K562 (cell line): ENCODE data around the gene SF3A2. TPM values are rescaled to one million over a fixed set of nuclear protein-coding genes. Genes with fewer than 3 reads are reported as not detected.

Source experiments
- ATAC-seq: fragments of 200-7000 bp; cut with Tn5 transposase; 3 replicates; pipeline ENCODE4 v1.9.1; 2020; ENCODE audit warnings: moderate library complexity
- BruUV-seq: library from RNA; stranded (reverse); fragments of 400-500 nt; replicated peaks from 2 replicates; lab custom pipeline; 2021; lab: Mats Ljungman, UMichigan
- CTCF ChIA-PET: fragments of 300-600 bp; formaldehyde crosslinking; extraction: SDS; loops from one replicate; lab custom pipeline; 2021; ENCODE audit warnings: low intra/inter-chr PET ratio; lab: Yijun Ruan, JAX
- POLR2A ChIA-PET: fragments of 300-600, 350-650 bp; sonication (Branson Sonifier 250); formaldehyde crosslinking; extraction: SDS; loops from one replicate; lab custom pipeline; 2021; ENCODE audit warnings: antibody characterized with exemption, inconsistent platforms; lab: Yijun Ruan, JAX
- DNase-seq, 4 experiments: peaks; one replicate each; pipeline versions ENCODE4 v3.0.0 to v3.0.0-alpha.2; 2011 to 2018; ENCODE audit warnings: low spot score in 3 of 4, mixed read lengths in 3 of 4; ENCODE audit errors: extremely low read depth in 1 of 4
- FAIRE-seq: peaks from 2 replicates; lab custom pipeline; 2011; peaks lifted over from hg19 to GRCh38; lab: Jason Lieb, UNC
- H2AFZ ChIP-seq: 2 replicates; pipeline ENCODE4 v1.6.0; 2011; ENCODE audit warnings: low read depth, low read length, control low read depth, inconsistent platforms
- H3K27ac ChIP-seq: fragments of 200-600 bp; 3 replicates; pipeline ENCODE4 v1.8.0; 2011; ENCODE audit warnings: low read depth, mild to moderate bottlenecking, control low read depth, inconsistent platforms, low read length, moderate library complexity, mixed read lengths; ENCODE audit errors: extremely low read depth
- H3K27me3 ChIP-seq, 2 experiments: fragments of 300-600 bp in 1 of 2; 2 replicates in 1 of 2; 3 replicates in 1 of 2; pipeline versions ENCODE4 v1.6.0 to v1.8.0; 2011; ENCODE audit warnings: inconsistent platforms in 2 of 2, low read length in 2 of 2, mild to moderate bottlenecking in 1 of 2, mixed read lengths in 1 of 2, moderate library complexity in 1 of 2; ENCODE audit not compliant: control insufficient read depth in 2 of 2, insufficient read depth in 2 of 2
- H3K36me3 ChIP-seq: fragments of 300-600 bp; 3 replicates; pipeline ENCODE4 v1.8.0; 2011; ENCODE audit warnings: mild to moderate bottlenecking, low read length, inconsistent platforms; ENCODE audit not compliant: control insufficient read depth, insufficient read depth
- H3K4me1 ChIP-seq, 2 experiments: fragments of 200-600 bp in 1 of 2; replicated peaks in 1 of 2; 2 replicates in 1 of 2; 3 replicates in 1 of 2; pipeline versions ENCODE4 v1.5.1 to v1.8.0; 2011; ENCODE audit warnings: inconsistent platforms in 2 of 2, low read length in 2 of 2, mild to moderate bottlenecking in 1 of 2, mixed read lengths in 1 of 2, moderate library complexity in 1 of 2; ENCODE audit not compliant: control insufficient read depth in 2 of 2, insufficient read depth in 2 of 2
- H3K4me2 ChIP-seq: 2 replicates; pipeline ENCODE4 v1.6.1; 2011; ENCODE audit warnings: low read length, control low read depth, inconsistent platforms, mixed read lengths; ENCODE audit not compliant: insufficient read depth
- H3K4me3 ChIP-seq: fragments of 200-600 bp; sonication (generic), shearing (Covaris generic); 2 replicates; pipeline ENCODE4 v1.5.1; 2016; ENCODE audit warnings: control low read depth, inconsistent platforms
- H3K79me2 ChIP-seq: fragments of 200-600 bp; 3 replicates; pipeline ENCODE4 v1.8.0; 2011; ENCODE audit warnings: low read length, inconsistent platforms; ENCODE audit not compliant: control insufficient read depth, insufficient read depth
- H3K9ac ChIP-seq, 2 experiments: 2 replicates each; pipeline versions ENCODE4 v1.6.0 to v1.6.1; 2011; ENCODE audit warnings: low read depth in 2 of 2, low read length in 2 of 2, control low read depth in 1 of 2, inconsistent platforms in 1 of 2, mild to moderate bottlenecking in 1 of 2, mixed read lengths in 1 of 2; ENCODE audit not compliant: insufficient read depth in 1 of 2
- H3K9me1 ChIP-seq: one replicate; pipeline ENCODE4 v1.6.0; 2011; ENCODE audit warnings: inconsistent platforms, mild to moderate bottlenecking, low read length, moderate library complexity; ENCODE audit not compliant: control insufficient read depth, insufficient read depth
- H3K9me3 ChIP-seq: replicated peaks from 2 replicates; pipeline ENCODE4 v1.5.1; 2011; ENCODE audit warnings: low read depth, low read length, inconsistent platforms; ENCODE audit not compliant: control insufficient read depth, insufficient read depth
- H4K20me1 ChIP-seq: replicated peaks from 2 replicates; pipeline ENCODE4 v1.6.1; 2011; ENCODE audit warnings: low read length, inconsistent platforms, mixed read lengths; ENCODE audit not compliant: control insufficient read depth, insufficient read depth
- ARHGAP35 ChIP-seq: fragments of 450-650 bp; IDR thresholded peaks from 2 replicates; pipeline ENCODE4 v1.6.1; 2018; ENCODE audit not compliant: partially characterized antibody
- ATF7 ChIP-seq: fragments of 450-650 bp; IDR thresholded peaks from 2 replicates; pipeline ENCODE4 v1.7.1; 2014; ENCODE audit warnings: mild to moderate bottlenecking, moderate library complexity
- CBX5 ChIP-seq: IDR thresholded peaks from 2 replicates; pipeline ENCODE4 v1.6.1; 2014; ENCODE audit warnings: low read depth, borderline replicate concordance
- CEBPB ChIP-seq: fragments of 450-650 bp; IDR thresholded peaks from 2 replicates; pipeline ENCODE4 v1.6.1; 2016; ENCODE audit warnings: missing genetic modification characterization, missing compliant biosample characterization
- DMBX1 ChIP-seq: fragments of 250-450 bp; sonication (Bioruptor Pico); IDR thresholded peaks from 2 replicates; pipeline ENCODE4 v1.8.0; 2022; ENCODE audit warnings: inconsistent platforms, mild to moderate bottlenecking, moderate library complexity, borderline replicate concordance
- HDAC6 ChIP-seq: IDR thresholded peaks from 2 replicates; pipeline ENCODE4 v1.6.1; 2012; ENCODE audit warnings: low read depth, mild to moderate bottlenecking, control low read depth, inconsistent platforms, low read length, moderate library complexity
- HMG20B ChIP-seq: fragments of 250-450 bp; sonication (Bioruptor Pico); IDR thresholded peaks from 2 replicates; pipeline ENCODE4 v1.5.0; 2021; ENCODE audit warnings: mild to moderate bottlenecking
- JUND ChIP-seq, 2 experiments: IDR thresholded peaks; 2 replicates in 1 of 2; 3 replicates in 1 of 2; pipeline ENCODE4 v1.6.1; 2011; ENCODE audit warnings: borderline replicate concordance in 2 of 2, low read depth in 2 of 2, low read length in 2 of 2, improper control_type of control experiment in 1 of 2, missing biosample characterization in 1 of 2, missing genetic modification characterization in 1 of 2, missing genetic modification reagents in 1 of 2
- KAT7 ChIP-seq: sonication (generic); formaldehyde crosslinking; IDR thresholded peaks from 2 replicates; pipeline ENCODE4 v1.8.0; 2022; ENCODE audit warnings: missing genetic modification reagents, mild to moderate bottlenecking, borderline replicate concordance
- PRDM10 ChIP-seq: fragments of 450-650 bp; IDR thresholded peaks from 2 replicates; pipeline ENCODE4 v1.6.1; 2018; ENCODE audit not compliant: partially characterized antibody
- SAFB2 ChIP-seq: fragments of 200-400 bp; formaldehyde crosslinking; IDR thresholded peaks from 2 replicates; pipeline ENCODE4 v1.6.1; 2018; ENCODE audit warnings: borderline replicate concordance, low read length, low read depth, moderate library complexity; ENCODE audit not compliant: severe bottlenecking
- SMAD2 ChIP-seq: fragments of 150-350 bp; IDR thresholded peaks from 2 replicates; pipeline ENCODE4 v1.6.1; 2014; ENCODE audit warnings: low read depth, mild to moderate bottlenecking, low read length
- SNRNP70 ChIP-seq: fragments of 200-400 bp; formaldehyde crosslinking; optimal IDR thresholded peaks from 2 replicates; pipeline ENCODE3; 2017; ENCODE audit warnings: low read depth, low read length
- XRCC4 ChIP-seq: IDR thresholded peaks from one replicate; pipeline ENCODE4 v1.6.1; 2011; ENCODE audit not compliant: insufficient read depth, insufficient read length; ENCODE audit errors: extremely low read depth
- ZBTB2 ChIP-seq: fragments of 450-650 bp; IDR thresholded peaks from 2 replicates; pipeline ENCODE4 v1.6.1; 2016; ENCODE audit warnings: antibody characterized with exemption
- ZFPM2 ChIP-seq: fragments of 250-450 bp; sonication (Bioruptor Pico); IDR thresholded peaks from 2 replicates; pipeline ENCODE4 v1.5.1; 2022; ENCODE audit warnings: mild to moderate bottlenecking
- ZNF354B ChIP-seq: fragments of 250-450 bp; sonication (Bioruptor Pico); IDR thresholded peaks from 2 replicates; pipeline ENCODE4 v1.4.0; 2020
- ZSCAN32 ChIP-seq: fragments of 450-650 bp; formaldehyde crosslinking; IDR thresholded peaks from 2 replicates; pipeline ENCODE4 v1.4.0; 2020; ENCODE audit warnings: mild to moderate bottlenecking, moderate library complexity
- whole genome bisulfite sequencing: fragments of 100-300 bp; shearing (Covaris generic); methylation state at CpG from one replicate; pipeline ENCODE4 v1.1.6; 2016; ENCODE audit warnings: low coverage, mixed read lengths; ENCODE audit not compliant: insufficient coverage; ENCODE audit errors: missing lambda C conversion rate; 5-methylcytosine and 5-hydroxymethylcytosine counted together
- in situ Hi-C: fragments of 300-500 bp; cut with MboI; formaldehyde crosslinking; loops from 4 replicates; pipeline ENCODE4 v1.15.0; 2018; ENCODE audit warnings: inconsistent platforms, mixed read lengths
- intact Hi-C: fragments of 100-400 bp; cut with micrococcal nuclease; formaldehyde crosslinking; loops from 2 replicates; pipeline ENCODE4 v1.14.2; 2022
- polyA plus RNA-seq, 8 experiments: library from polyadenylated mRNA; depleted of rRNA in 4 of 8; stranded (reverse) in 5 of 8; unstranded in 3 of 8; fragments of >200 nt; fragmentation: Nextera tagmentation in 2 of 8; fragmentation: Illumina TruSeq in 1 of 8; extraction: Ambion mirVana in 2 of 8; extraction: Trizol in 1 of 8; gene quantifications; 2 replicates each; pipeline versions ENCODE4 v1.2.1 to v1.2.3, GENCODE V29; 2011 to 2014; ENCODE audit warnings: inconsistent platforms in 1 of 8, missing spikeins in 1 of 8
- total RNA-seq, 7 experiments: library from RNA; depleted of rRNA in 6 of 7; stranded (reverse); fragments of >200 nt in 6 of 7; fragmentation: Illumina TruSeq in 2 of 7; extraction: Trizol in 2 of 7; gene quantifications; 2 replicates each; pipeline versions ENCODE4 v1.2.1 to v1.2.3, GENCODE V29; 2011 to 2021; ENCODE audit warnings: low replicate concordance in 1 of 7

The SF3A2 gene
- total and polyA plus RNA-seq, 9 of the 15 experiments (the other 6 are each of a cell fraction or from before 2014, with no cell fraction given) = 0.17 to 194 (median 22.8) TPM

- Histone ChIP-seq H4K20me1 (peaks cover 57% of the 10 kb centered on the region), H3K79me2 (peaks cover 95% of the 10 kb centered on the region), H3K9me3 (no peaks in the 10 kb centered on the region), H2AFZ (no peak overlapping the region), H3K4me3 (peak overlapping the region; percentile 97), H3K4me2 (peak overlapping the region; percentile 94), H3K36me3 (peaks cover 58% of the 10 kb centered on the region; the same call in 2 of the 3 replicates), H3K27me3 (no peaks in the 10 kb centered on the region), H3K9ac (peak overlapping the region; percentile 90 to 98), H3K9me1 (peaks cover 19% of the 10 kb centered on the region), H3K27ac (peak overlapping the region; percentile 98), H3K4me1 (peaks cover 28 to 65% of the 10 kb centered on the region in 2 experiments)
- no TSS peak for BruUV-seq
- 4% methylated on average over 6 of the region's 6 CpGs for WGBS
- CTCF ChIA-PET = no interaction called here
- intact Hi-C loops (loop anchor here (2.0 kb wide), 1 partner anchor 25 kb away; no protein-coding TSS in a partner anchor), in situ Hi-C loops (loop anchor here (5.0 to 10.0 kb wide), 3 partner anchors 34 to 159 kb away; no protein-coding TSS in a partner anchor)
- POLR2A ChIA-PET = interaction anchor here (0.6 to 4.8 kb wide), 6 partner anchors 9 to 200 kb away, joined by 3 to 86 read pairs (median 6); no protein-coding TSS in a partner anchor
- ATAC-seq (no peak), FAIRE-seq (peak; percentile 40), DNase-seq (no peak)
- TF ChIP-seq DMBX1 (CRISPR knock-in tag) (no peak), PRDM10 (peak; percentile 25), ZSCAN32 (CRISPR knock-in tag) (no peak), HDAC6 (no peak), HMG20B (CRISPR knock-in tag) (no peak), KAT7 (CRISPR knock-in tag) (peak; percentile 82), ATF7 (no peak), ZFPM2 (CRISPR knock-in tag) (no peak), CEBPB (tag) (peak; percentile 66), JUND (IDR thresholded peaks at IDR 0.05; ENCODE audit: borderline replicate concordance, low read depth, low read length) (no peak), JUND (tag; IDR thresholded peaks at IDR 0.05; ENCODE audit: borderline replicate concordance, low read depth, low read length) (no peak), SMAD2 (no peak), ZBTB2 (no peak), SAFB2 (no peak), ZNF354B (no peak), XRCC4 (no peak), CBX5 (no peak), ARHGAP35 (no peak), SNRNP70 (no peak)
Measured at GRCh38 chr19:2237869-2238153, 1.2 kb downstream of the SF3A2 start.
